Measurements from ENCODE around the gene PEX16. TPM values are rescaled to one million over a fixed set of nuclear protein-coding genes. Genes with fewer than 3 reads are reported as not detected.

The PEX16 gene
- total and polyA plus RNA-seq, 2 experiments from 2014 or later, result 28.0 to 32.8 TPM

- peaks cover 8% of the 10 kb centered on the region for H3K36me3 ChIP-seq (replicated peaks; ENCODE audit: insufficient read depth, low read depth)
- 96% methylated on average over 10 of the region's 10 CpGs for WGBS (ENCODE audit: low lambda C conversion rate, missing lambda C conversion rate)
These were observed 56.7 kb downstream of the PEX16 start for GRCh38 chr11:45860764-45861510.

GRCh38 chr11:45860348-45860747 lies 57.3 kb downstream of the PEX16 start:
- DNase-seq (ENCODE audit: low spot score), result no peak
- Histone ChIP-seq H3K9me2 (replicated peaks; ENCODE audit: insufficient read depth) (no peaks in the 10 kb centered on the region), H3K27ac (peak overlapping the region; percentile 84), H3K9me3 (ENCODE audit: low read depth) (no peaks in the 10 kb centered on the region), H3K79me2 (peaks cover 23% of the 10 kb centered on the region), H3K4me2 (peak overlapping the region; percentile 25), H2AFZ (no peak overlapping the region), H3K4me3 (no peak overlapping the region), H3K4me1 (ENCODE audit: insufficient read depth) (peaks cover 21% of the 10 kb centered on the region), H4K20me1 (ENCODE audit: insufficient read depth, poor library complexity, severe bottlenecking) (peaks cover 12% of the 10 kb centered on the region), H3K36me3 (replicated peaks; ENCODE audit: insufficient read depth, low read depth) (peaks cover 8% of the 10 kb centered on the region), H3K27me3 (no peaks in the 10 kb centered on the region)
- WGBS (ENCODE audit: low lambda C conversion rate, missing lambda C conversion rate), result 89% methylated on average over 5 of the region's 5 CpGs
- TF ChIP-seq EZH2phosphoT487 (IDR thresholded peaks at IDR 0.05; ENCODE audit: low read depth, severe bottlenecking, unreplicated experiment) (no peak), EZH2 (IDR thresholded peaks at IDR 0.05; ENCODE audit: borderline replicate concordance) (no peak), CTCF (IDR thresholded peaks at IDR 0.05; ENCODE audit: poor library complexity) (no peak)

More at GRCh38 chr11:45860764-45861510, 56.7 kb downstream of the PEX16 start:
- TF ChIP-seq EZH2 (IDR thresholded peaks at IDR 0.05; ENCODE audit: borderline replicate concordance) (no peak), EZH2phosphoT487 (IDR thresholded peaks at IDR 0.05; ENCODE audit: low read depth, severe bottlenecking, unreplicated experiment) (no peak), CTCF (IDR thresholded peaks at IDR 0.05; ENCODE audit: poor library complexity) (no peak)
- Histone ChIP-seq H3K27me3 (no peaks in the 10 kb centered on the region), H4K20me1 (ENCODE audit: insufficient read depth, poor library complexity, severe bottlenecking) (peaks cover 6% of the 10 kb centered on the region), H3K4me3 (no peak overlapping the region), H3K4me1 (ENCODE audit: insufficient read depth) (peaks cover 21% of the 10 kb centered on the region), H3K4me2 (peak overlapping the region; percentile 25), H3K27ac (peak overlapping the region; percentile 84), H2AFZ (no peak overlapping the region), H3K9me2 (replicated peaks; ENCODE audit: insufficient read depth) (no peaks in the 10 kb centered on the region), H3K9me3 (ENCODE audit: low read depth) (no peaks in the 10 kb centered on the region), H3K79me2 (peaks cover 18% of the 10 kb centered on the region)
- DNase-seq (ENCODE audit: low spot score), result no peak

Other genes starting within 250 kb of the PEX16 start
- 11.1 and 12.7 TPM in 2 replicates for gene SLC35C1, start 112.7 kb downstream of the PEX16 start, total RNA-seq
- gene SLC35C1, start 112.7 kb downstream of the PEX16 start, polyA plus RNA-seq, result 22.1 and 25.0 TPM in 2 replicates
- 21.3 and 27.6 TPM in 2 replicates for gene CRY2, start 70.4 kb downstream of the PEX16 start, total RNA-seq
- gene CRY2, start 70.4 kb downstream of the PEX16 start, polyA plus RNA-seq, result 23.8 and 25.5 TPM in 2 replicates
- gene MAPK8IP1, start 32.2 kb downstream of the PEX16 start, total RNA-seq, result 5.2 and 7.6 TPM in 2 replicates
- gene MAPK8IP1, start 32.2 kb downstream of the PEX16 start, polyA plus RNA-seq, result 7.2 and 8.3 TPM in 2 replicates
- gene FREY1, start 10.6 kb downstream of the PEX16 start, total RNA-seq, result not detected in 2 replicates
- 0.21 TPM in 1 of 2 replicates, not detected in the other for gene FREY1, start 10.6 kb downstream of the PEX16 start, polyA plus RNA-seq
- 4.3 and 4.7 TPM in 2 replicates for gene LARGE2, start 4.8 kb upstream of the PEX16 start, total RNA-seq
- gene LARGE2, start 4.8 kb upstream of the PEX16 start, polyA plus RNA-seq, result 9.7 and 11.6 TPM in 2 replicates
- gene PHF21A, start 203.6 kb upstream of the PEX16 start, total RNA-seq, result 27.7 and 30.4 TPM in 2 replicates
- gene PHF21A, start 203.6 kb upstream of the PEX16 start, polyA plus RNA-seq, result 20.5 and 24.6 TPM in 2 replicates